NCI-H446 treated with DMSO at 0.1 percent for 48 hours (cell line): ENCODE data around the gene IP6K2.
"Not testable (repeated sequence)": the region's sequence is repeated elsewhere in the genome, so short reads cannot be mapped to it uniquely, and the experiment has no call there.

ENCODE experiments used
- DNase-seq: peaks from one replicate; lab custom pipeline; 2025; lab: John Stamatoyannopoulos, UW

IP6K2 gene

DNA sequence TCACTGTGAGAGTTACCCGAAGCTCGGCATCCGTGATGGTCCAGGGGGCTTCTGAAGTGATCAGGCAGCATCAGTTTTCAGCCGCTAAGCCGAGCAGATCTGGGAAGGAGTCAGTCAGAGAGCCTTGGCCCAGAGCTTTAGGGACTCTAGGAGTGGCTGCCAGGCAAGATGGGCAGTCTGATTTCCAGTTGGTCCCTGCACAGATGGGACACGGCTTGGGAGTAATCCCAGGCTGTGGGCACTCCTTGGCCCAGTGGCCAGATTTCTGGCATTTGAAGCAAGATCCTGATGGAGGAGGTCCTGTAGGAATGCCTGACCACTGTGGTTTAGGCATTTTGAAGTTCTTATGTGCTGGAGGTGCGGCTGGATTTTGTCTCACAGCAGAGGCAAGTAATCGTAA is 10.5 kb upstream of the IP6K2 start:
- DNase-seq: no peak

- not testable (repeated sequence) for DNase-seq
Observed at GRCh38 chr3:48725185-48725855, 8.3 kb upstream of the IP6K2 start.

DNA sequence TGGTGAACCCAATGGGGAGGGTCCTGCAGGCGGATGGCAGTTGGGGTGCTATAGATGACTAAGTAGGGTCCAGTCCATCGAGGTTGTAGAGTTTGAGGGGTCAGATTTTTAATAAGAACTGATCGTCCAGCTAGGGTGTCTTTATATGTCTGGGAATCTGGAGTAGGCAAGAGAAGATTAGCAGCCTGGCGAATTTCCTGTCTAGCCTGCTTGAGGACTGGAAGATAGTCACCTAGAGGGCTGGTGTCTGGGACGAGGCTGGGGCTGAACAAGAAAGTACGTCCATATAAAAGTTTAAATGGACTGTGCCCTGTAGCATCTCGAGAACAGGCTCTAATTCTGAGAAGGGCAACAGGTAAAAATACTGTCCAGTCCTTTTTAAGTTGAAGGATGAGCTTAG is 6.7 kb upstream of the IP6K2 start:
- DNase-seq: no peak

- not testable (repeated sequence) for DNase-seq
Observed at GRCh38 chr3:48723293-48723692, 6.3 kb upstream of the IP6K2 start.

- no peak for DNase-seq
Observed at GRCh38 chr3:48716508-48716981, 476 bp downstream of the IP6K2 start.

- no peak for DNase-seq
Observed at GRCh38 chr3:48715174-48715800, 1.7 kb downstream of the IP6K2 start.

DNA sequence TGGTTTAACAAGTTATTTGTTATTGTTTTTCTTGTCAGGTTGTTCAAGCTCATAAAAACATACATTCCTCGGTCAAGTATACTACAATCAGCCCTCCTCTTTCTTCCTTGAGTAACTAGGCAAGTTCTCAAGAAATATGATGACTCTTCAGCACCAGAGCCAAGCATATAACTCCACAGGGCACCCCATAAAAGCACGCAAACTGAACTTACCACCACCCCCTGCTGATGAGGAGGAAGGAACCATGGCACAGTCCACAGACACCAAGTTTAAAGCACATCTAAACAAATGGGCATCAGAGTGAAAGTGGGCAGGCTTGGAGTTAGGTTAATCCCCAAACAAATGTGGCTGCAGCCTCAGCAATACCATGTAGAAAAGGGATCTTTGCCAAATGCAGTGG is 5.3 kb downstream of the IP6K2 start:
- DNase-seq: no peak

DNA sequence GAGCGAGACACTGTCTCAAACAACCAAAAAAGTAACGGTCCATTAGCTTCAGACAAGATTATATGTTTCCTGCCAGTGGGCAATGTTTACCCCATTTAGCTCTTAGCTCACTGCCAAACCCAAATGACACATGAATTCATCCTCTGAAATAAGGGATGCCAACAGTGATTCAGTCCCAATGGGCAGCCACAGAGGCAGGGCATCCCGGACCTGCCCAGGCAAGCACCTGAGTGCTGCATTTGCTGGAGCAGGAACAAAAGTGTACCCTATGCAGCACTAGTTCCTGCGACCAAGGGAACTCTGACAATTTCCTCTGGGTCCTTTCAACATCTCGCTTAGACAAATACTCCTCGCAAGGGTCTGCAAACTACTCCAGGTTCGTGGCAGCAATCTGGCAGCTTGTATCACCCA is 8.0 kb downstream of the IP6K2 start:
- peak; percentile 34 for DNase-seq

GRCh38 chr3:48708481-48708889 is 8.5 kb downstream of the IP6K2 start:
- DNase-seq: no peak

- DNase-seq: no peak
Observed at GRCh38 chr3:48707157-48707556, 9.9 kb downstream of the IP6K2 start.

DNA sequence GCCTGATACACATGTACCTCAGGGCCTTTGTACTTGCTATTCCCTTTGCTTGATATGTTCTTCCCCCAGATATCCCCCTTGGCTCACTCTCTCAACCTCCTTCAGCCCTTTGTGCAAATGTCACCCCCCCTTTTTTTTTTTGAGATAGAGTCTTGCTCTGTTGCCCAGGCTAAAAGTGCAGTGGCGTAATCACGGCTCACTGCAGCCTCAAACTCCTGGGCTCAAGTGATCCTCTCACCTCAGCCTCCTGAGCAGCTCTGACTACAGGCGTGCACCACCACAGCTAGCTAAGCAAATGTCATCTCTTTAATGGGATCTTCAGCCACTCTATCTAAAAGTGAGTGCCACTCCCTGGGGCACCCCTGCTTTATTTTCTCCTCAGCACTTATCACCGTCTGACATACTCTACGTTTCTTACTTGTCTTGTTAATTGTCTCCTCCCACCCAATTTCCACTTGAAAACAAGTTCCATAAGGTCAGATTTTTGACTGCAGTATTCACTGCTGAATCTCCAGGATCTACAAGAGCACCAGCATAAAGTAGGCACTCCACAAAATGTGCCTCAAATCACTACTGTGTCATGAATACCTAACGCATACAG is 14.6 kb downstream of the IP6K2 start:
- DNase-seq: no peak

DNA sequence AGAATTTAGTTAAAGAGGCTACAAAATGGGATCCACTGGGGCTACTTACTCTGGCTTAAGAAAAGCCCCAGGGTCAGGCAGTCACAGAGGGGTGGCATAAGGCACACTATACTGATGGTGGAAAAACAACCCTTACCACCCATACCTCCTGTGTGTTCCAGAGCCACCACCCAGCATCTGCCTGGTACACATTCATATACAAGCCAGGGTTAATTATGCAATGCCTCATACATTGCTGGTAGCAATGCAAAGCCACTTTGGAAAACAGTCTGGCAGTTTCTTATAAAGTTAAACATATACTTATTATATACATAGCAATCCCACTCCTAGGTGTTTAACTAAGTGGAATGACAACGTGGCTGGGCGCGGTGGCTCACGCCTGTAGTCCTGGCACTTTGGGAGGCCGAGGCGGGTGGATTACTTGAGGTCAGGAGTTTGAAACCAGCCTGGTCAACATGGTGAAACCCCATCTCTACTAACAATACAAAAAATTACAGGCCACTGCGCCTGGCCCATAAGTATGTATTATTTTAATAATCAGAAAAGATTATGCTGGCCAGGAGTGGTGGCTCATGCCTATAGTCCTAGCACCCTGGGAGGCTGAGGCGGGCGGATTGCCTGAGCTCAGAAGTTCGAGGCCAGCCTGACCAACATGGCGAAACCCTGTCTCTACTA is 16.2 kb downstream of the IP6K2 start:
- no peak for DNase-seq

GRCh38 chr3:48698891-48699290 is 18.1 kb downstream of the IP6K2 start:
- no peak for DNase-seq

GRCh38 chr3:48697952-48698351 is 19.1 kb downstream of the IP6K2 start:
- DNase-seq: no peak

DNA sequence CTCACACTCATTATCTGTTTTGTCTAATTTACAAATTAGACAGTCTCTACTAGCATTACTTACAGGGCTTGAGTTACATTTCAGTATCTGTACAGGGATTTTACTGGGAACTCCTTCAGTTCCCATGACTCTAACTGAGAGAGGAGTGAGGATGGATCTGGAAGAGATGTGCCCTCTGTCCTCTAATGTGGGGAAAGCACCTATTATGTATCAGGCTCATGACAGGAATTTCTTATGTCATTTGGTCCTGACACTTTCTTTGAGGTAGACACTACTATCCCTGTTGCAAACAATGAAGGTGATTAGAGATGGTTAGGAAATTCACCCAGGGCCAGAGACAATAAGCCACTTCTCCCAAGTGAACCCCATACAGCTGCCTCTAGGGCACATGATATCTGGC is 20.4 kb downstream of the IP6K2 start:
- no peak for DNase-seq

DNA sequence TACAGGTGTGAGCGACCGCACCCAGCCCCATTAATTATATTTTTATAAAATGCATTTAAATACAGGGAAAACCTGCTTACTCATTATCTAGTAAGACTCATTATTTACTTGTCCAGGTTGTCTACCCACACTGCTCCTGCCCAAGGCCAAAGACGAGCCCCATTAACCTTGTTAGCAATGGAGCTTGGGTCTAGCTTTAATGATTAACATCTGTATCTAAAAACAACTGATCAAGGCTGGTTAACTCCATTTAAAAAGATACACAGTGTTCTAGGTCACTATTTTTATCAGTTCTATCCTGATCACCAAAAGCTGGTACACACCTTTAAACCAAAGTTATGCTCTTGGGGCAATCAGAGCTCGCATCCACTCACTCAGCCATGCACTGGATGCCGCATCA is 20.9 kb downstream of the IP6K2 start:
- no peak for DNase-seq

- DNase-seq: no peak
Observed at GRCh38 chr3:48695393-48695753, 21.6 kb downstream of the IP6K2 start.

DNA sequence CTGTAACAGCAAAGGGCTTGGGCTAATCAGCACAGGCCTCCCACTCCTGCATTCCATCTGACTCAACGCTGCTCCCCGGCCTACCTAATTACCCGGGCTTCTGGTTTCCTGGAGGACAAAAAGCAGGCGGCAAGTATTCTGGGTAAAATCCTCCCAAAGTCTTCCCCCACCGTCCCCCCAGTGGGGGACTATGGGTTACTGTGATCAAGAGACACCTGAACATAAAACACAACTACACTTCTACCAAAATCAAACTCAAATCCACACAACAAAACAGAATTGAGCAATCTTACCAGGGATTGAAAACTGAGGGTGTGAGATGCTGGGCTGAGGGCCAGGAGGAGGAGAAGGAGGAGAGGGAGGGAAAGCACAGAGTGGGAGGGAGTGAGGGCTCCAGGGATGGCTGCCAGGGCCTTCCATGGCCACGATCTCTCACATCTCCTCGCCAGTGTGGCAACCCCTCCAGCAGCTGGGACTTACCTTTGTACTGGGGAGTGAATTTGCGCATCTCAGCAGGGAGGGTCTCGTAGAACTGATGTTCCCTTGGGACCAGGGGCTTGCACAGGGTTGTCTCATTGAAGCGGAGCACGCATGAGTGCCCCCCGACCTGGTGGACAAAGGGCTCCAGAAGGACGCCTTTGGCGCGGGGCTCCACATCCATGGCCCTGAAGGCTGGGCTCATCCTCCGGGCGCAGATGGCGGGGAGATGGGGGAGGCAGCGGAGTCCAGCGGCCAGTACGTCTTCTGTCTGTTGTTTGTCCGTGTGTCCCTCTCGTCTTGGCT is 22.2 kb downstream of the IP6K2 start:
- DNase-seq: no peak

DNA sequence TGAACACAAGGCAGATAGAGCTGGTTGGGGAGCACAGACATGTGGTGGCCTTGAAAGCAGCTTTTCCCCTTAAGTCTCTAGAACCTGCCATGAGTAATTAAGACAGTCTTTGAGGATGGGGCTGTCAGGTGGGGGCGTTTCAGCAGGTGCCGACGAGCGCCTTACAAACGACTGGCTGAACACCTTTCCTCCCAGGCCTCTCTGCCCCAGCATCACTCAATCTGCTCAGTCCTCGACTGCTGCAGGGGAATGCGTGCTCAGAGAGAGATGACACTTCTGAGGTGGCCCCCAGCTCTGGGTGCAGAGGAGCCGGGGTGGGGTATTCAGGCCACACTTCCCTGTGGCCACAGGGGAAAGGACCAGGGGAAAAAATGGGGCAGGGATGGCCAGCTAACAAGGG is 23.2 kb downstream of the IP6K2 start:
- no peak for DNase-seq

GRCh38 chr3:48692551-48692950 is 24.5 kb downstream of the IP6K2 start:
- no peak for DNase-seq

DNA sequence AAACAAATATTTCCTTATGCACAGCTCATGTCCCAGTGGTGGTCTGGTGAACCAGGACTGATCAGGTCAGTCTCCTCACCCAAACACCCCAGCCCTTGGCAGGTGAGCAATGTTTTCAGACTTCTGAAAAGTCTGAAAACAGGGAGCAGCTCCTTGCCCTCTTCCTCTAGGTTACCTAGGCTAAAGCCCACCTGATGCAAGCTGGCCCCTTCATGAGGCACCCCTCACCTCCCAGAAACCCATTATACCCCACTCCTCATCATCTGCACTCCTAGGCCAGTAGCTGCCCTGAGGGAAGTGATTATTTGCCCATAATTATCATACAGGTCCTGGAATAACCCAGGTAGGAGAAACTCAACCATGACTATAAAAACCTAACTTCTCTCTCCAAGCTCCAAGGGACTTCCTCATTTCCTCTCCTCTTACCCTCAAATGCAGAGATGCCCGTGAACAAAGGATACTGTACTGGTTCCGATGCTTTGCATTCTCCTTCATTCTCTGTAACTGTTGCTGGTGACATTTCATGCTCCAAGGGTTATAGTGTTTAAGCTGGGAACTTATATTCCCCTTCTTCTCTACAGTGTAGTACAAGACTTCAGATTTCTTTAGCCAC is 26.1 kb downstream of the IP6K2 start:
- DNase-seq: no peak

GRCh38 chr3:48689384-48689783 is 27.6 kb downstream of the IP6K2 start:
- no peak for DNase-seq
